Endothelial cell of umbilical vein (primary cell): ENCODE measurements around the gene LZTS3. TPM values are rescaled to one million over a fixed set of nuclear protein-coding genes. Genes with fewer than 3 reads are reported as not detected.

Source experiments
- BruUV-seq: library from RNA; stranded (reverse); fragments of 400-500 nt; replicated peaks from 2 replicates; lab custom pipeline; 2021; lab: Mats Ljungman, UMichigan
- CTCF ChIA-PET: fragments of 300-600, 350-600 bp; sonication (Branson Sonifier 250); formaldehyde crosslinking; loops from one replicate; lab custom pipeline; 2021; ENCODE audit warnings: antibody characterized with exemption, inconsistent platforms; lab: Charles Lee
- POLR2A ChIA-PET: fragments of 300-600, 350-600 bp; sonication (Branson Sonifier 250); formaldehyde crosslinking; loops from one replicate; lab custom pipeline; 2021; ENCODE audit warnings: antibody characterized with exemption, inconsistent platforms; lab: Charles Lee
- DNase-seq: peaks from one replicate; pipeline ENCODE4 v3.0.0-alpha.2; 2011; ENCODE audit warnings: low read depth, low spot score
- FAIRE-seq: peaks from 2 replicates; lab custom pipeline; 2011; peaks lifted over from hg19 to GRCh38; lab: Jason Lieb, UNC
- H2AFZ ChIP-seq: 2 replicates; pipeline ENCODE4 v1.6.0; 2012; ENCODE audit warnings: low read depth, low read length, control low read depth, inconsistent platforms
- H3K27ac ChIP-seq: 2 replicates; pipeline ENCODE4 v1.5.1; 2011; ENCODE audit warnings: low read depth, mild to moderate bottlenecking, control low read depth, low read length, moderate library complexity; ENCODE audit not compliant: insufficient read depth
- H3K27me3 ChIP-seq, 2 experiments: 2 replicates each; pipeline versions ENCODE4 v1.6.0 to v1.6.1; 2011; ENCODE audit warnings: low read length in 2 of 2, mixed read lengths in 1 of 2; ENCODE audit not compliant: control insufficient read depth in 2 of 2, insufficient read depth in 2 of 2
- H3K36me3 ChIP-seq, 2 experiments: 2 replicates in 1 of 2; 3 replicates in 1 of 2; pipeline ENCODE4 v1.5.1; 2011; ENCODE audit warnings: low read length in 2 of 2, mild to moderate bottlenecking in 1 of 2, moderate library complexity in 1 of 2; ENCODE audit not compliant: control insufficient read depth in 2 of 2, insufficient read depth in 2 of 2; ENCODE audit errors: extremely low read depth in 1 of 2
- H3K4me1 ChIP-seq: 3 replicates; pipeline ENCODE4 v1.5.1; 2011; ENCODE audit warnings: mild to moderate bottlenecking, low read length; ENCODE audit not compliant: control insufficient read depth, insufficient read depth; ENCODE audit errors: extremely low read depth
- H3K4me2 ChIP-seq: 2 replicates; pipeline ENCODE4 v1.6.1; 2011; ENCODE audit warnings: low read length, control low read depth, mixed read lengths; ENCODE audit not compliant: insufficient read depth
- H3K4me3 ChIP-seq, 3 experiments: fragments of 200-600 bp in 1 of 3; sonication (generic), shearing (Covaris generic) in 1 of 3; replicated peaks in 1 of 3; 2 replicates each; pipeline ENCODE4 v1.5.1; 2011 to 2016; ENCODE audit warnings: control low read depth in 3 of 3, low read length in 3 of 3, mild to moderate bottlenecking in 2 of 3, inconsistent platforms in 1 of 3, low read depth in 1 of 3, moderate library complexity in 1 of 3; ENCODE audit not compliant: insufficient read depth in 1 of 3
- H3K79me2 ChIP-seq: 2 replicates; pipeline ENCODE4 v1.6.0; 2012; ENCODE audit warnings: low read length, inconsistent platforms; ENCODE audit not compliant: control insufficient read depth, insufficient read depth
- H3K9ac ChIP-seq: replicated peaks from 2 replicates; pipeline ENCODE3; 2011; ENCODE audit warnings: low read length, control low read depth; ENCODE audit not compliant: insufficient read depth; ENCODE audit errors: extremely low read depth
- H3K9me1 ChIP-seq: replicated peaks from 3 replicates; pipeline ENCODE4 v1.6.0; 2011; ENCODE audit warnings: mild to moderate bottlenecking, low read length; ENCODE audit not compliant: control insufficient read depth, insufficient read depth; ENCODE audit errors: extremely low read depth
- H3K9me3 ChIP-seq: replicated peaks from 2 replicates; pipeline ENCODE4 v1.5.1; 2012; ENCODE audit warnings: low read length, inconsistent platforms; ENCODE audit not compliant: control insufficient read depth, insufficient read depth
- H4K20me1 ChIP-seq: replicated peaks from 2 replicates; pipeline ENCODE3; 2011; ENCODE audit warnings: mild to moderate bottlenecking, low read length; ENCODE audit not compliant: control insufficient read depth, insufficient read depth; ENCODE audit errors: extremely low read depth
- EZH2 ChIP-seq: IDR thresholded peaks from 2 replicates; pipeline ENCODE4 v1.6.1; 2012; ENCODE audit warnings: borderline replicate concordance, low read depth, mild to moderate bottlenecking, moderate library complexity, low read length, inconsistent platforms; ENCODE audit not compliant: severe bottlenecking
- FOS ChIP-seq: IDR thresholded peaks from 2 replicates; pipeline ENCODE4 v1.6.1; 2011; ENCODE audit warnings: mild to moderate bottlenecking, low read length, moderate library complexity, borderline replicate concordance; ENCODE audit not compliant: insufficient read depth
- GATA2 ChIP-seq: IDR thresholded peaks from 2 replicates; pipeline ENCODE4 v1.7.0; 2011; ENCODE audit warnings: low read depth, mild to moderate bottlenecking, moderate library complexity, mixed read lengths, low read length; ENCODE audit not compliant: insufficient read length, insufficient read depth
- JUN ChIP-seq: IDR thresholded peaks from 2 replicates; pipeline ENCODE4 v1.6.1; 2011; ENCODE audit warnings: borderline replicate concordance, low read depth; ENCODE audit not compliant: insufficient read length, insufficient read depth
- MYC ChIP-seq: IDR thresholded peaks from one replicate; pipeline ENCODE4 v1.6.1; 2011; ENCODE audit warnings: mild to moderate bottlenecking, low read depth, low read length
- POLR2A ChIP-seq: IDR thresholded peaks from 2 replicates; pipeline ENCODE4 v1.6.1; 2012; ENCODE audit warnings: low read depth, mild to moderate bottlenecking, control low read depth, low read length
- POLR2AphosphoS5 ChIP-seq: IDR thresholded peaks from 2 replicates; pipeline ENCODE4 v1.6.1; 2012; ENCODE audit warnings: low read depth, mild to moderate bottlenecking, control low read depth, low read length, moderate library complexity; ENCODE audit not compliant: insufficient read depth
- dilution Hi-C: fragments of 300-500 bp; cut with MboI; formaldehyde crosslinking; loops from one replicate; pipeline ENCODE4 v1.15.0; 2019; ENCODE audit warnings: low sequenced_read_pairs; ENCODE audit not compliant: extremely low pct_ligation_motif_present
- intact Hi-C: fragments of 100-400 bp; cut with micrococcal nuclease; formaldehyde crosslinking; loops from one replicate; pipeline ENCODE4 v1.10.0; 2022
- polyA plus RNA-seq, 4 experiments: library from polyadenylated mRNA; depleted of rRNA in 3 of 4; stranded (reverse) in 3 of 4; unstranded in 1 of 4; fragments of >200 nt; gene quantifications; 2 replicates each; pipeline versions ENCODE4 v1.2.1 to v1.2.3, GENCODE V29; 2011 to 2012; ENCODE audit warnings: missing spikeins in 1 of 4
- total RNA-seq: library from RNA; stranded (reverse); gene quantifications from 2 replicates; pipeline ENCODE4 v1.2.3, GENCODE V29; 2021
- TF ChIP-seq, protein P1 (sequence below), 2 donors: IDR thresholded peaks; 1 replicate in 1 of 2; 2 replicates in 1 of 2; pipeline ENCODE4 v1.5.1; 2011; ENCODE audit warnings: low read length in 2 of 2, mild to moderate bottlenecking in 2 of 2, moderate library complexity in 2 of 2, control low read depth in 1 of 2, inconsistent platforms in 1 of 2, low read depth in 1 of 2; ENCODE audit not compliant: insufficient read depth in 1 of 2; ENCODE audit errors: extremely low read depth in 1 of 2
- TF ChIP-seq, protein P2 (sequence below): IDR thresholded peaks from 2 replicates; pipeline ENCODE4 v1.6.1; 2011; ENCODE audit not compliant: insufficient read depth, insufficient read length

LZTS3 gene
- total and polyA plus RNA-seq, 2 donors (not counting 3 experiments of a cell fraction or from before 2014, with no cell fraction given): 4.5 to 5.7 TPM

DNA sequence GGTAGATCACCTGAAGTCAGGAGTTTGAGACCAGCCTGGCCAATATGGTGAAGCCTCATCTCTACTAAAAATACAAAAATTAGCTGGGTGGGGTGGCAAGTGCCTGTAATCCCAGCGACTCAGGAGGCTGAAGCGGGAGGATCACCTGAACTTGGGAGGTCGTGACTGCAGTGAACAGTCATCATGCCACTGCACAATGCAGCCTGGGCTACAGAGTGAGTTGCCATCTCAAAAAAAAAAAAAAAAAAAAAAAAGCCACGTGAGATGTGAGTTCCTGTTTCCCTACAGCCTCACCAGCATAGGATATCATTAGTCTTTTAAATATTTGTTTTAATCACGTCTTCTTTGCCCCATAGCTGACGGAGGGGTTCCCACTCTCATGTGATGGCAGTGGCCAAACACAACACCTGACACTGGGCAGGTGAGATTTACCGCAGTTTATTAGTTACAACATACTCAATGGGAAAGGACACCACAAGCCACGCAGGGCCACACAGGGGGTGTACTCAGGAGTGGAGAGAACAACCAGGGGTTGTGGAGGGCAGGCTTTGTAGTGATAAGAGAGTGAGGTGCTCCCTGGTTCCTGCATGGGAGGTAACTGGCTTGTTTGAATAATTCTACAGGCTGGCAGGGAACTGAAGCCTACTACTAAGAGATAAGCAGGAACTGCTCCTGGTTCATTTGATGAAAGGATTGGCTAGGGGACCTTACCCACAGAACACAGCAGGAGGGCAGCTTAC, 4.6 kb upstream of the LZTS3 start:
- BruUV-seq: no TSS peak
- H3K4me1 ChIP-seq: peaks cover 9% of the 10 kb centered on the region
- DNase-seq (no peak), FAIRE-seq (no peak)
- H3K4me2 ChIP-seq: no peak overlapping the region
- H3K36me3 ChIP-seq: no peaks in the 10 kb centered on the region
- H3K4me3 ChIP-seq: no peak overlapping the region
- no peaks in the 10 kb centered on the region for H4K20me1 ChIP-seq
- no peaks in the 10 kb centered on the region for H3K9me1 ChIP-seq
- no peak overlapping the region for H3K27ac ChIP-seq
- POLR2A ChIA-PET: no interaction called here
- no peaks in the 10 kb centered on the region for H3K79me2 ChIP-seq
- H3K9me3 ChIP-seq: no peaks in the 10 kb centered on the region
- TF ChIP-seq JUN: no peak
- no peak for TF ChIP-seq MYC
- no peak for TF ChIP-seq POLR2AphosphoS5
- no peak for TF ChIP-seq GATA2
- TF ChIP-seq FOS: no peak
- no peak for TF ChIP-seq EZH2
- TF ChIP-seq, protein P1, sequence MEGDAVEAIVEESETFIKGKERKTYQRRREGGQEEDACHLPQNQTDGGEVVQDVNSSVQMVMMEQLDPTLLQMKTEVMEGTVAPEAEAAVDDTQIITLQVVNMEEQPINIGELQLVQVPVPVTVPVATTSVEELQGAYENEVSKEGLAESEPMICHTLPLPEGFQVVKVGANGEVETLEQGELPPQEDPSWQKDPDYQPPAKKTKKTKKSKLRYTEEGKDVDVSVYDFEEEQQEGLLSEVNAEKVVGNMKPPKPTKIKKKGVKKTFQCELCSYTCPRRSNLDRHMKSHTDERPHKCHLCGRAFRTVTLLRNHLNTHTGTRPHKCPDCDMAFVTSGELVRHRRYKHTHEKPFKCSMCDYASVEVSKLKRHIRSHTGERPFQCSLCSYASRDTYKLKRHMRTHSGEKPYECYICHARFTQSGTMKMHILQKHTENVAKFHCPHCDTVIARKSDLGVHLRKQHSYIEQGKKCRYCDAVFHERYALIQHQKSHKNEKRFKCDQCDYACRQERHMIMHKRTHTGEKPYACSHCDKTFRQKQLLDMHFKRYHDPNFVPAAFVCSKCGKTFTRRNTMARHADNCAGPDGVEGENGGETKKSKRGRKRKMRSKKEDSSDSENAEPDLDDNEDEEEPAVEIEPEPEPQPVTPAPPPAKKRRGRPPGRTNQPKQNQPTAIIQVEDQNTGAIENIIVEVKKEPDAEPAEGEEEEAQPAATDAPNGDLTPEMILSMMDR (IDR thresholded peaks at IDR 0.05; ENCODE audit: extremely low read depth in 1 of 2, insufficient read depth in 1 of 2, low read depth in 1 of 2, low read length in 2 of 2): no peak
- no peak for TF ChIP-seq POLR2A
- TF ChIP-seq, protein P2, sequence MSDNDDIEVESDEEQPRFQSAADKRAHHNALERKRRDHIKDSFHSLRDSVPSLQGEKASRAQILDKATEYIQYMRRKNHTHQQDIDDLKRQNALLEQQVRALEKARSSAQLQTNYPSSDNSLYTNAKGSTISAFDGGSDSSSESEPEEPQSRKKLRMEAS: no peak
- no peak overlapping the region for H3K9ac ChIP-seq
- CTCF ChIA-PET: interaction anchor here (0.7 kb wide), 1 partner anchor 624 kb away, joined by 5 read pairs; no protein-coding TSS in a partner anchor
- no peaks in the 10 kb centered on the region for H3K27me3 ChIP-seq
- dilution Hi-C loops (no loop called here), intact Hi-C loops (no loop called here)
- H2AFZ ChIP-seq: no peak overlapping the region
